Lower leg skin (tissue), 3 donors: ENCODE data around the gene CCDC15.

Experiments
- CTCF ChIP-seq, 3 donors: fragments of 450-650 bp; IDR thresholded peaks; one replicate each; pipeline ENCODE4 v1.5.1; 2016; ENCODE audit warnings: antibody characterized with exemption in 3 of 3, mild to moderate bottlenecking in 3 of 3, moderate library complexity in 2 of 3
- POLR2A ChIP-seq, 2 donors: fragments of 450-650 bp; IDR thresholded peaks; one replicate each; pipeline ENCODE4 v1.6.1; 2016 to 2017; ENCODE audit warnings: antibody characterized with exemption in 2 of 2, mild to moderate bottlenecking in 1 of 2, moderate library complexity in 1 of 2

- no peak for TF ChIP-seq CTCF (IDR thresholded peaks at IDR 0.05)
- no peak for TF ChIP-seq POLR2A (IDR thresholded peaks at IDR 0.05)
These were observed 23.0 kb downstream of the CCDC15 start for GRCh38 chr11:124977006-124977405.
